Ectodermal cell (in vitro differentiated cells): Measurements from ENCODE around the gene ZMYND8.
A peak's percentile ranks its signal among the peaks of the same experiment; 100 is the strongest.

Experiments used
- H3K27ac ChIP-seq: 2 replicates; pipeline ENCODE4 v1.7.0; 2013; ENCODE audit warnings: mild to moderate bottlenecking, low read depth, low read length; ENCODE audit not compliant: insufficient read depth, poor library complexity, severe bottlenecking
- H3K27me3 ChIP-seq: 2 replicates; pipeline ENCODE4 v1.7.0; 2013; ENCODE audit warnings: mild to moderate bottlenecking, low read length; ENCODE audit not compliant: insufficient read depth, control insufficient read depth, poor library complexity, severe bottlenecking
- H3K36me3 ChIP-seq: one replicate; pipeline ENCODE4 v1.7.0; 2013; ENCODE audit warnings: low read length; ENCODE audit not compliant: control insufficient read depth, insufficient read depth
- H3K4me1 ChIP-seq: one replicate; pipeline ENCODE4 v1.7.0; 2013; ENCODE audit warnings: low read length; ENCODE audit not compliant: control insufficient read depth, insufficient read depth
- H3K4me3 ChIP-seq: 2 replicates; pipeline ENCODE4 v1.7.0; 2013; ENCODE audit warnings: low read depth, low read length, control low read depth; ENCODE audit not compliant: insufficient read depth
- H3K9me3 ChIP-seq: 2 replicates; pipeline ENCODE4 v1.7.0; 2013; ENCODE audit warnings: mild to moderate bottlenecking, low read length, moderate library complexity; ENCODE audit not compliant: control insufficient read depth
- WGBS, 2 experiments: methylation state at CpG; one replicate each; pipeline ENCODE4 v1.1.7; 2013; ENCODE audit warnings: missing lambda C conversion rate in 2 of 2; 5-methylcytosine and 5-hydroxymethylcytosine counted together

ZMYND8 gene

DNA sequence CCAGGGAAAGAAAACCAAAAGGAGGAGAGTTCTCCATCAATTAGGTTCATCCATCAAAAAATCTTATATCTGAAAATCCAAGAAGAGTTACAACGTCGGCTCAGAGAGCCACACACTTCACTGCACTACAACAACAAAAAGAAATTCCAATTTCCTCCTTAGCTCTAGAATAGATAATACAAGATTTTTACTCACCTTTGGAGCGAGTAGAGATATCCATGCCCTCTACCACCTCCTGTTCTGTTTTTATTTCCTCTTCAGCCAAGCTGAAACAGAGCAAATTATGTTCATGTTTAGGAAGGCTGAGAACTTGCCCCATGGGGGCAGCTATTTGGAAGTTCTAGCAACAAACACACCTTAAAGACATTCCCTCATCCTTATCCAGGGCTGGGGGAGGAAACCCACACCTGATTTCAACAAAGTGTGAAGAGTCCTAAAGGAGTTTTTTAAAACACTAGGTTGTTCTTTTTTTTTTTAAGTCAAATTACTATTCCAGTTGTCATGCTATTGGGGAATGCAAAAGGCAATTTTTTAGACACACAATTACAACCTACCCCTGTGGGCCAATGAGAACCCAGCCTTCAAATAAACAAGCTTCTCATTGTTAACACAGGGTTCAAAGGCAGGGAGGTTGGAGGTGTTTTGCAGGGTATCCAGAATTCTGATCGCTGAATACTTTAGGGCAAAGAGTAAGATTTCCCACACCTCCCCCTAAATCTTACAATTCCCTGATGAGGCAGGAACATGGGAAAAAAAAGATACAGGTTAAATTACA lies 8.7 kb downstream of the ZMYND8 start:
- Histone ChIP-seq H3K36me3 (peaks cover 6% of the 10 kb centered on the region), H3K9me3 (no peaks in the 10 kb centered on the region), H3K27me3 (no peaks in the 10 kb centered on the region), H3K4me3 (no peak overlapping the region), H3K4me1 (peaks cover 68% of the 10 kb centered on the region), H3K27ac (peak overlapping the region; percentile 96)
- 55 to 94% methylated on average over 3 to 4 of the region's 4 CpGs for WGBS, 2 experiments

DNA sequence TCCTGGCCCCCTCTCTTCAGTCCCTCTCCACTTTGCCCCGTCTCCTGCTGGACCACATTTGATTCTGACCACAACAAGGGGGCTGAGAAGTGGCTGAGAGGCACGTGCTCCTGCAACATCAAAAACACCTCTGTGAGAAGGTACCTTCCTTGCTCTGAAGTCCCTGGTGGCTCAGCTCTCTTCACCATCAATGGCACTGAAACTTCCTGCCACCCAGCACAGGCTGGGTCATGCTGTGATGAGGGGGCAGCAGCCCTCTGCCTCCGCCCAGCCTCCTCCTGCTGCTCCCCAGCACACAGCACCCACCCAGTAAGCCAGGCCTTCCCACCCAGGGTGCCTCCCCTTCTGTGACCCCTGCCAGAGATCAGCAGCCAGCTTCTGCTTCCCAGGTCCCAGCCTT lies 10.3 kb downstream of the ZMYND8 start:
- Histone ChIP-seq H3K27me3 (no peaks in the 10 kb centered on the region), H3K4me1 (peaks cover 51% of the 10 kb centered on the region), H3K9me3 (no peaks in the 10 kb centered on the region), H3K4me3 (no peak overlapping the region), H3K36me3 (peaks cover 10% of the 10 kb centered on the region), H3K27ac (no peak overlapping the region)
- 88 to 90% methylated on average over 3 of the region's 3 CpGs for WGBS, 2 experiments

GRCh38 chr20:47345214-47345613 lies 11.3 kb downstream of the ZMYND8 start:
- Histone ChIP-seq H3K36me3 (peaks cover 10% of the 10 kb centered on the region), H3K4me1 (peaks cover 42% of the 10 kb centered on the region), H3K27ac (no peak overlapping the region), H3K27me3 (no peaks in the 10 kb centered on the region), H3K4me3 (no peak overlapping the region), H3K9me3 (no peaks in the 10 kb centered on the region)
- WGBS, 2 experiments: 97 to 98% methylated on average over 7 of the region's 7 CpGs

- H3K27ac ChIP-seq: no peak overlapping the region
Observed at GRCh38 chr20:47343007-47343472, 13.5 kb downstream of the ZMYND8 start.

DNA sequence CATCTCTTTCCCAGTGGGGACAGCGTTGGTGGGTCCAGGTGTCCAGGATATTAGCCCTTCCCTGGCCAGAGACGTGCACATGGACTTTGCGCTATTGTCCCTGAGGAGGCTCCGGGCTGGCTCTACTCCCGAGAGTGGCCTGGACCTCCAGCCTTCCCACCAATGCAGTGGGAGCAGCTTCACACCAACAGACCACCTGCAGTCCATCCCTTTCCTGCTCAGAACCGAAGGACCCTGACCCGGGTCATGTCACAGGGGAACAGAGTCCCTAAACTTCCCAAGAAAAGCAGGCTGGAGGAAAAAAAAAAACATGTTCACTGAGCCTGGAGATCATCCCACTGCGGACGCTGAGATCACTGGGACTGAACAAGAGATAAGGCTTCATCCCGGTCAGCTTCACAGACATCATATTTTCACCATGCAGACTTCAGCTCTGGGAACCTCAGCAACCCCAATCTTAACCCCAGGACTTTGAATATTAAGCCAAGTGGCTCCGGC lies 18.3 kb downstream of the ZMYND8 start:
- H3K27ac ChIP-seq: no peak overlapping the region
- no peaks in the 10 kb centered on the region for H3K9me3 ChIP-seq
- H3K36me3 ChIP-seq: peaks cover 11% of the 10 kb centered on the region
- no peak overlapping the region for H3K4me3 ChIP-seq
- H3K27me3 ChIP-seq: no peaks in the 10 kb centered on the region
- H3K4me1 ChIP-seq: no peaks in the 10 kb centered on the region
- 94% methylated on average over 11 of the region's 11 CpGs for WGBS, 2 experiments

More at GRCh38 chr20:47343007-47343472, 13.5 kb downstream of the ZMYND8 start:
- no peak overlapping the region for H3K4me3 ChIP-seq
- peaks cover 20% of the 10 kb centered on the region for H3K4me1 ChIP-seq
- no peaks in the 10 kb centered on the region for H3K9me3 ChIP-seq
- WGBS, 2 experiments: 89 to 93% methylated on average over 4 of the region's 4 CpGs
- peaks cover 13% of the 10 kb centered on the region for H3K36me3 ChIP-seq
- H3K27me3 ChIP-seq: no peaks in the 10 kb centered on the region

DNA sequence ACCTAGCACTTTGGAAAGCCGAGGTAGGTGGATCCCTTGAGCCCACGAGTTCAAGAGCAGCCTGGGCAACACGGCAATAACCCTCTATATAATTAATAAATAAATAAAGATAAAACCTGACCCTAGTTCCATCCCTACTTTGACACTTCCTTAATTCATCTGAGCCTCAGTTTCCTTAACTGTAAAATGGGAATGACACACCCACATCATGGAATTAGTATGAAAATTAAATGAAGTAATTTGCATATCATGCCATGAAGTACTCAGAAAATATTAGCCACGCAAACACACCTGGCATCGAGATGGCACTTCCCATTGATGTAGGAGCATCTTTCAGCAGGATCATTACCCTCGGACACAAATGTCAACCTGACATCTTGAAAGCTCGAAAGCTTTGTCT lies 19.1 kb downstream of the ZMYND8 start:
- WGBS, 2 experiments: 94 to 96% methylated on average over 6 of the region's 7 CpGs
- H3K9me3 ChIP-seq: no peaks in the 10 kb centered on the region
- no peaks in the 10 kb centered on the region for H3K4me1 ChIP-seq
- H3K36me3 ChIP-seq: peaks cover 5% of the 10 kb centered on the region
- no peaks in the 10 kb centered on the region for H3K27me3 ChIP-seq
- H3K4me3 ChIP-seq: no peak overlapping the region
- no peak overlapping the region for H3K27ac ChIP-seq

DNA sequence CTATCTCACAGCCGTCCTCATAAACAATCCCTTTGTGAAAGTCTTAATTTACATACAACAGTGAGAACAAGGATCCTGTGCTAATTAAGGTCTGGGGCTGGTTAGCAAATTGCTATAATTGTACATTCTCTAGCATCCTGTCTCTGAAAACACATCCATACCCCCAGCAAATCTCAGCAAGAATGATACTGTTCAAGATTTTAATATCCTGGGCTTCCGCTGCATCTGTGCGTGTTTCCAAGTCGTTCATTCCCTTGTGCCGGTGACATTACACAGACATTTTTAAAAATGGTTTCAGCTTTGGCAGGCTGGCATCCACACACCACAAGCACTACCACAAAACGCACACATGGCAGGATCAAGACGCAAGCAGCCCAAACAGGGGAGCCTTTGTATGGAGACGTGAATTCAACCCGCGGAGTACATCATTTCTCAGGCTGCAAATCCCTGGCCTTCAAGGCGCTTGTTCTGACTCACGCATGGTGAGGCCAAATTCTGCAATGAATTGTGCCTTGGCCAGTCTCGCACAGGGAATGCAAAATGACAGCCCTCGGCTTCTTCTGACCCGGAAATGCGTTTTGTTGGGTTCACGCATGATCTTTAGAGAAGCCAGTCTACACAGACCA lies 20.3 kb downstream of the ZMYND8 start:
- WGBS, 2 experiments: 89 to 92% methylated on average over 16 to 17 of the region's 17 CpGs
- H3K9me3 ChIP-seq: no peaks in the 10 kb centered on the region
- H3K36me3 ChIP-seq: peaks cover 5% of the 10 kb centered on the region
- H3K4me1 ChIP-seq: no peaks in the 10 kb centered on the region
- H3K27ac ChIP-seq: no peak overlapping the region
- no peak overlapping the region for H3K4me3 ChIP-seq
- H3K27me3 ChIP-seq: no peaks in the 10 kb centered on the region

DNA sequence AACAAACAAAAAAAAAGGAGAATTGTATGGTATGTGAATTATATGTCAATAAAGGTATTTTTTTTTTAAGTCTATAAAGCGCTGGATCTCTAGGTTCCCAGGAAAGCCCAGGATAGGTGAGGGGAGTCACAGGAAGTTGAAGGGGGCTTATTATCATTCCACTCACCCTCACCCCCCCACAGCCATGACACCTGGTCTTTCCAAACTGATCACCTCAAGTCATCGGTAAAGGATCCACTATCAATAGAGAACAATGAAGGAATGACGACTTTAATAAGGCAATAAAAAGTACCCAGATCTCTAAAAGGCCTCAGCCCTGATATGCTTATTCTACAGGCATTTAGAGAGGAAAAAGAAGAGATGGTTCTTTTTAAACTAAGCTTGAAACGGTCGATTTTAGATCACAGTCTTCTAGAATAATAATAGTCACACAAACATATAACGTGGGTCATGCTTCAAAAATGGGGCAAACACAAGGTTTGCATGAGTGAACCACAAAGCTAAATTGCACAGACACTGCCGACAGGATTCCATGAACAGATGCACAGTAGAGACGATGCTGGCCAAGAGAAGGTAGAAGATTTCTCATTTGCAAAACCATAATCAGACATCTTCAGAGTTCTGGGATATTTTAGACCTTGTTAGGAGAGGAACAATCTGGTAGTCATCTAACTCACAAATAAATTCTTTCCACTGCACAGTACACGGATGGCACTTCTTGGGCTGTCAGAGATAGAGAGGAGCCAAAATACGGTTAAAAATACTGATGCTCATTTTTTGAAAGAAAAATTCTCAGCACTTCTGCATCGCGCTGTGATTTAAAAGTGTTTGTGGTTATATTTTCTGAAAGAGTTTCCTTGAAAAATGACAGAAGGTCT lies 21.0 kb downstream of the ZMYND8 start:
- H3K4me1 ChIP-seq: peaks cover 5% of the 10 kb centered on the region
- no peak overlapping the region for H3K27ac ChIP-seq
- no peak overlapping the region for H3K4me3 ChIP-seq
- no peaks in the 10 kb centered on the region for H3K9me3 ChIP-seq
- peaks cover 5% of the 10 kb centered on the region for H3K36me3 ChIP-seq
- 97% methylated on average over 11 to 12 of the region's 12 CpGs for WGBS, 2 experiments
- H3K27me3 ChIP-seq: no peaks in the 10 kb centered on the region

GRCh38 chr20:47334022-47334551 lies 22.4 kb downstream of the ZMYND8 start:
- no peak overlapping the region for H3K4me3 ChIP-seq
- WGBS, 2 experiments: 91 to 95% methylated on average over 6 of the region's 6 CpGs
- no peaks in the 10 kb centered on the region for H3K9me3 ChIP-seq
- H3K27me3 ChIP-seq: no peaks in the 10 kb centered on the region
- H3K4me1 ChIP-seq: peaks cover 5% of the 10 kb centered on the region
- H3K27ac ChIP-seq: peak overlapping the region; percentile 16
- peaks cover 5% of the 10 kb centered on the region for H3K36me3 ChIP-seq
